ENCODE measurements around the gene WNK1.

Gene WNK1

DNA sequence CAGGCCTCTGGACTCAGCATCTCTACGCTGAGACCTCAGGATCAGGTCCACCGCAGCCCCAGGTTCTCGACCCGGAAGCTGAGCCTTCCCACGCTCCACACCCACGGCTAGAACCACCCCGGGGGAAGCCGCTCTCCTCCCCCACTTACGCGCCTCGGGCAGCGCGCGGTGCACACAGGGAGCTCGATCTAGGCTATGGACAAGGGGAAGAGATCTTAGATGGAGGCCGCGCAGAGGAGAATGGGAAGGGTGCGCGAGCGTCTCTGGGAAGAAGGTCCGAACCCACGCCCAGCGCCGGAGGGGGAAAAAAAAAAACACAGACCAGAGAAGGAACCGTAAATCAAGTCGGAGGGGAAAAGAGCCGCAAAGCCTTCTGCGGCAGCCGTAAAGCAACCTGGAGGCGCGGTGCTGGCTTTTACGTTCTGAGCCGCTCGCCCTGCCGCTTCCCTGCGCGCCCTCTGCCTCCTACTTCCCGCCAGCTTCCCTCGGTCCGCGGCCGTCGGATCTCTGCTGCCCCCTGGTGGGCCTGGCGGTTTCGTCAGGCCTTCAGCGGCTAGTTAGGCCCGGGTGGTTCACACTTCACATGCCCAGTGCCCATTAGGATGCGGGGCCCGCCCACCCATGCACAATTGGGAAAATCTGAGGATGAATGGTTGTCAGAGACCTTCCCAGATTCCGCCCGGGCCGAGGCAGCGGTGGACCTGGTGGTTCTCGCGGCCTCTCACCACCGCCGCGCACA lies 197.2 kb downstream of the WNK1 start, which contains the start of gene RAD52:
Gene RAD52, minus strand, starts transcription at position 242 of the 739 bp plus-strand sequence. CDS start 16,636 bp downstream, outside the sequence.
- H3K18ac ChIP-seq (ENCODE audit: low read length), result peak within 1 kb of the TSS; percentile 94
- no CpG with 5 or more reads among the region's 58 CpGs for WGBS, 2 donors (ENCODE audit: extremely low coverage in 2 of 2, insufficient read length in 2 of 2, insufficient replicate concordance in 1 of 2)
- H3K79me1 ChIP-seq (ENCODE audit: low read depth, low read length), result peaks cover 6% of the 10 kb centered on the region
- no peak within 1 kb of the TSS for H3K14ac ChIP-seq (ENCODE audit: low read length)
- peak within 1 kb of the TSS; percentile 98 for H2BK5ac ChIP-seq (ENCODE audit: low read length)
- H3K27me3 ChIP-seq (ENCODE audit: control insufficient read depth in 3 of 3, insufficient read depth in 3 of 3, low read depth in 1 of 3, low read length in 3 of 3), result no peaks in the 10 kb centered on the region
- H2AFZ ChIP-seq (ENCODE audit: low read length), result peak within 1 kb of the TSS; percentile 93
- H3K23ac ChIP-seq (ENCODE audit: low read depth, low read length, poor library complexity), result peak within 1 kb of the TSS; percentile 46
- H3K36me3 ChIP-seq (replicated peaks in 1 of 2; ENCODE audit: control insufficient read depth in 2 of 2, insufficient read depth in 2 of 2, low read length in 2 of 2), result peaks cover 0 to 7% of the 10 kb centered on the region in 2 donors
- H3K9me3 ChIP-seq (replicated peaks in 1 of 2; ENCODE audit: control insufficient read depth in 2 of 2, insufficient read depth in 1 of 2, low read depth in 1 of 2, low read length in 2 of 2), result no peaks in the 10 kb centered on the region
- peak within 1 kb of the TSS; percentile 96 for H4K8ac ChIP-seq (ENCODE audit: low read depth, low read length)
- DNase-seq (ENCODE audit: low spot score), result peak; percentile 98
- peak within 1 kb of the TSS; percentile 73 to 97 for H3K4me3 ChIP-seq (ENCODE audit: low read length in 2 of 2)
- H4K91ac ChIP-seq (ENCODE audit: low read depth, low read length, poor library complexity), result no peak within 1 kb of the TSS
- H2BK120ac ChIP-seq (ENCODE audit: low read depth, low read length), result peak within 1 kb of the TSS; percentile 84
- H2AK5ac ChIP-seq (ENCODE audit: low read depth, low read length), result peak within 1 kb of the TSS; percentile 63
- no peak within 1 kb of the TSS for H3K4ac ChIP-seq (ENCODE audit: low read length)
- H3K4me1 ChIP-seq (ENCODE audit: control insufficient read depth in 2 of 2, insufficient read depth in 1 of 2, low read depth in 1 of 2, low read length in 2 of 2), result peaks cover 0 to 5% of the 10 kb centered on the region in 2 donors
- peak within 1 kb of the TSS; percentile 65 for H3K4me2 ChIP-seq (ENCODE audit: insufficient read depth, low read length, poor library complexity, severe bottlenecking)
- H2BK12ac ChIP-seq (ENCODE audit: low read length), result no peak within 1 kb of the TSS
- peak within 1 kb of the TSS; percentile 75 for H2BK15ac ChIP-seq (ENCODE audit: low read length)
- peak within 1 kb of the TSS; percentile 99 for H3K27ac ChIP-seq (replicated peaks; ENCODE audit: low read length)
- H3K9ac ChIP-seq (ENCODE audit: low read depth, low read length, poor library complexity), result peak within 1 kb of the TSS; percentile 93

- no peak overlapping the region for H3K18ac ChIP-seq (ENCODE audit: low read length)
- no peak overlapping the region for H3K23ac ChIP-seq (ENCODE audit: low read depth, low read length, poor library complexity)
- no peaks in the 10 kb centered on the region for H3K36me3 ChIP-seq (replicated peaks in 1 of 2; ENCODE audit: control insufficient read depth in 2 of 2, insufficient read depth in 2 of 2, low read length in 2 of 2)
- H2BK12ac ChIP-seq (ENCODE audit: low read length), result no peak overlapping the region
- no peaks in the 10 kb centered on the region for H3K9me3 ChIP-seq (replicated peaks in 1 of 2; ENCODE audit: control insufficient read depth in 2 of 2, insufficient read depth in 1 of 2, low read depth in 1 of 2, low read length in 2 of 2)
- H4K91ac ChIP-seq (ENCODE audit: low read depth, low read length, poor library complexity), result no peak overlapping the region
- no peak overlapping the region for H3K14ac ChIP-seq (ENCODE audit: low read length)
- no peak overlapping the region for H2AFZ ChIP-seq (ENCODE audit: low read length)
- DNase-seq (ENCODE audit: low spot score), result no peak
- no peaks in the 10 kb centered on the region for H3K27me3 ChIP-seq (ENCODE audit: control insufficient read depth in 3 of 3, insufficient read depth in 3 of 3, low read depth in 1 of 3, low read length in 3 of 3)
- H3K9ac ChIP-seq (ENCODE audit: low read depth, low read length, poor library complexity), result no peak overlapping the region
- no CpG with 5 or more reads among the region's 1 CpG for WGBS, 2 donors (ENCODE audit: extremely low coverage in 2 of 2, insufficient read length in 2 of 2, insufficient replicate concordance in 1 of 2)
- H2AK5ac ChIP-seq (ENCODE audit: low read depth, low read length), result no peak overlapping the region
- no peak overlapping the region for H3K4me2 ChIP-seq (ENCODE audit: insufficient read depth, low read length, poor library complexity, severe bottlenecking)
- H2BK5ac ChIP-seq (ENCODE audit: low read length), result no peak overlapping the region
- H3K79me1 ChIP-seq (ENCODE audit: low read depth, low read length), result peaks cover 6% of the 10 kb centered on the region
- no peak overlapping the region for H3K27ac ChIP-seq (replicated peaks; ENCODE audit: low read length)
- H3K4ac ChIP-seq (ENCODE audit: low read length), result no peak overlapping the region
- H2BK120ac ChIP-seq (ENCODE audit: low read depth, low read length), result no peak overlapping the region
- no peak overlapping the region for H2BK15ac ChIP-seq (ENCODE audit: low read length)
- H3K4me1 ChIP-seq (ENCODE audit: control insufficient read depth in 2 of 2, insufficient read depth in 1 of 2, low read depth in 1 of 2, low read length in 2 of 2), result peaks cover 0 to 5% of the 10 kb centered on the region in 2 donors
- no peak overlapping the region for H3K4me3 ChIP-seq (ENCODE audit: low read length in 2 of 2)
- H4K8ac ChIP-seq (ENCODE audit: low read depth, low read length), result no peak overlapping the region
These were observed 198.8 kb downstream of the WNK1 start for GRCh38 chr12:951176-951575.

- no peak overlapping the region for H3K4ac ChIP-seq (ENCODE audit: low read length)
- H3K23ac ChIP-seq (ENCODE audit: low read depth, low read length, poor library complexity), result no peak overlapping the region
- H3K4me1 ChIP-seq (ENCODE audit: control insufficient read depth in 2 of 2, insufficient read depth in 1 of 2, low read depth in 1 of 2, low read length in 2 of 2), result peaks cover 7 to 8% of the 10 kb centered on the region in 2 donors
- no peak overlapping the region for H3K4me3 ChIP-seq (ENCODE audit: low read length in 2 of 2)
- H3K9ac ChIP-seq (ENCODE audit: low read depth, low read length, poor library complexity), result no peak overlapping the region
- no peak overlapping the region for H2AK5ac ChIP-seq (ENCODE audit: low read depth, low read length)
- H3K14ac ChIP-seq (ENCODE audit: low read length), result no peak overlapping the region
- H2BK12ac ChIP-seq (ENCODE audit: low read length), result no peak overlapping the region
- H3K9me3 ChIP-seq (replicated peaks in 1 of 2; ENCODE audit: control insufficient read depth in 2 of 2, insufficient read depth in 1 of 2, low read depth in 1 of 2, low read length in 2 of 2), result no peaks in the 10 kb centered on the region
- WGBS, 2 donors (ENCODE audit: extremely low coverage in 2 of 2, insufficient read length in 2 of 2, insufficient replicate concordance in 1 of 2), result no CpG with 5 or more reads among the region's 7 CpGs
- H2BK5ac ChIP-seq (ENCODE audit: low read length), result no peak overlapping the region
- H4K8ac ChIP-seq (ENCODE audit: low read depth, low read length), result no peak overlapping the region
- H2AFZ ChIP-seq (ENCODE audit: low read length), result peak overlapping the region; percentile 27
- H4K91ac ChIP-seq (ENCODE audit: low read depth, low read length, poor library complexity), result no peak overlapping the region
- no peaks in the 10 kb centered on the region for H3K79me1 ChIP-seq (ENCODE audit: low read depth, low read length)
- H2BK120ac ChIP-seq (ENCODE audit: low read depth, low read length), result no peak overlapping the region
- H3K4me2 ChIP-seq (ENCODE audit: insufficient read depth, low read length, poor library complexity, severe bottlenecking), result no peak overlapping the region
- no peaks in the 10 kb centered on the region for H3K27me3 ChIP-seq (ENCODE audit: control insufficient read depth in 3 of 3, insufficient read depth in 3 of 3, low read depth in 1 of 3, low read length in 3 of 3)
- H2BK15ac ChIP-seq (ENCODE audit: low read length), result no peak overlapping the region
- no peaks in the 10 kb centered on the region for H3K36me3 ChIP-seq (replicated peaks in 1 of 2; ENCODE audit: control insufficient read depth in 2 of 2, insufficient read depth in 2 of 2, low read length in 2 of 2)
- no peak overlapping the region for H3K27ac ChIP-seq (replicated peaks; ENCODE audit: low read length)
- H3K18ac ChIP-seq (ENCODE audit: low read length), result no peak overlapping the region
- no peak for DNase-seq (ENCODE audit: low spot score)
These were observed 201.4 kb downstream of the WNK1 start for GRCh38 chr12:953776-954175.

- Histone ChIP-seq H2BK12ac (ENCODE audit: low read length) (no peak overlapping the region), H4K8ac (ENCODE audit: low read depth, low read length) (no peak overlapping the region), H2AK5ac (ENCODE audit: low read depth, low read length) (no peak overlapping the region), H3K4me3 (ENCODE audit: low read length in 2 of 2) (no peak overlapping the region), H3K4me2 (ENCODE audit: insufficient read depth, low read length, poor library complexity, severe bottlenecking) (no peak overlapping the region), H3K27me3 (ENCODE audit: control insufficient read depth in 3 of 3, insufficient read depth in 3 of 3, low read depth in 1 of 3, low read length in 3 of 3) (no peaks in the 10 kb centered on the region), H3K9ac (ENCODE audit: low read depth, low read length, poor library complexity) (no peak overlapping the region), H2BK5ac (ENCODE audit: low read length) (no peak overlapping the region), H3K27ac (replicated peaks; ENCODE audit: low read length) (no peak overlapping the region), H3K4ac (ENCODE audit: low read length) (no peak overlapping the region), H3K79me1 (ENCODE audit: low read depth, low read length) (no peaks in the 10 kb centered on the region), H2AFZ (ENCODE audit: low read length) (no peak overlapping the region), H3K4me1 (ENCODE audit: control insufficient read depth in 2 of 2, insufficient read depth in 1 of 2, low read depth in 1 of 2, low read length in 2 of 2) (peaks cover 9 to 10% of the 10 kb centered on the region in 2 donors), H3K9me3 (replicated peaks in 1 of 2; ENCODE audit: control insufficient read depth in 2 of 2, insufficient read depth in 1 of 2, low read depth in 1 of 2, low read length in 2 of 2) (no peaks in the 10 kb centered on the region), H2BK15ac (ENCODE audit: low read length) (no peak overlapping the region), H3K23ac (ENCODE audit: low read depth, low read length, poor library complexity) (no peak overlapping the region), H3K18ac (ENCODE audit: low read length) (no peak overlapping the region), H2BK120ac (ENCODE audit: low read depth, low read length) (no peak overlapping the region), H3K14ac (ENCODE audit: low read length) (no peak overlapping the region), H3K36me3 (replicated peaks in 1 of 2; ENCODE audit: control insufficient read depth in 2 of 2, insufficient read depth in 2 of 2, low read length in 2 of 2) (no peaks in the 10 kb centered on the region), H4K91ac (ENCODE audit: low read depth, low read length, poor library complexity) (no peak overlapping the region)
- no peak for DNase-seq (ENCODE audit: low spot score)
These were observed 202.4 kb downstream of the WNK1 start for GRCh38 chr12:954741-955140.
